Keratinocyte (primary cell): ENCODE data around the gene PIGN. TPM values are rescaled to one million over a fixed set of nuclear protein-coding genes. Genes with fewer than 3 reads are reported as not detected.

Source experiments
- DNase-seq: peaks from one replicate; pipeline ENCODE4 v3.0.0-alpha.2; 2011; ENCODE audit warnings: low read depth, missing footprints, low spot score
- FAIRE-seq: peaks from 2 replicates; lab custom pipeline; 2011; peaks lifted over from hg19 to GRCh38; lab: Jason Lieb, UNC
- H2AFZ ChIP-seq: 2 replicates; pipeline ENCODE4 v1.6.0; 2012; ENCODE audit warnings: low read length, control low read depth, inconsistent platforms; ENCODE audit not compliant: control insufficient read depth
- H3K27ac ChIP-seq: 2 replicates; pipeline ENCODE4 v1.5.1; 2011; ENCODE audit warnings: low read length; ENCODE audit not compliant: control insufficient read depth, insufficient read depth
- H3K27me3 ChIP-seq: 3 replicates; pipeline ENCODE4 v1.6.0; 2011; ENCODE audit warnings: low read length; ENCODE audit not compliant: control insufficient read depth, insufficient read depth; ENCODE audit errors: extremely low read depth
- H3K36me3 ChIP-seq, 2 experiments: 2 replicates in 1 of 2; 3 replicates in 1 of 2; pipeline ENCODE4 v1.5.1; 2011; ENCODE audit warnings: low read length in 2 of 2, mild to moderate bottlenecking in 1 of 2; ENCODE audit not compliant: control insufficient read depth in 2 of 2, insufficient read depth in 2 of 2; ENCODE audit errors: extremely low read depth in 1 of 2
- H3K4me1 ChIP-seq: 3 replicates; pipeline ENCODE4 v1.5.1; 2011; ENCODE audit warnings: low read length; ENCODE audit not compliant: control insufficient read depth, insufficient read depth; ENCODE audit errors: extremely low read depth
- H3K4me2 ChIP-seq: 3 replicates; pipeline ENCODE4 v1.6.0; 2011; ENCODE audit warnings: low read depth, low read length; ENCODE audit not compliant: control insufficient read depth, insufficient read depth; ENCODE audit errors: extremely low read depth
- H3K4me3 ChIP-seq, 3 experiments: fragments of 200-600 bp in 1 of 3; sonication (generic) in 1 of 3; 2 replicates in 2 of 3; 3 replicates in 1 of 3; pipeline ENCODE4 v1.5.1; 2011 to 2016; ENCODE audit warnings: low read length in 3 of 3, mild to moderate bottlenecking in 3 of 3, control low read depth in 2 of 3, inconsistent platforms in 1 of 3, low read depth in 1 of 3, mixed read lengths in 1 of 3, mixed run types in 1 of 3, moderate library complexity in 1 of 3; ENCODE audit not compliant: control insufficient read depth in 2 of 3, insufficient read depth in 2 of 3; ENCODE audit errors: extremely low read depth in 1 of 3
- H3K79me2 ChIP-seq: 2 replicates; pipeline ENCODE4 v1.6.0; 2012; ENCODE audit warnings: low read length; ENCODE audit not compliant: control insufficient read depth, insufficient read depth
- H3K9ac ChIP-seq: 3 replicates; pipeline ENCODE4 v1.6.0; 2011; ENCODE audit warnings: low read length; ENCODE audit not compliant: control insufficient read depth, insufficient read depth; ENCODE audit errors: extremely low read depth
- H3K9me1 ChIP-seq: 3 replicates; pipeline ENCODE4 v1.6.0; 2011; ENCODE audit warnings: low read length; ENCODE audit not compliant: control insufficient read depth, insufficient read depth; ENCODE audit errors: extremely low read depth
- H3K9me3 ChIP-seq: 2 replicates; pipeline ENCODE4 v1.5.1; 2012; ENCODE audit warnings: low read depth, low read length; ENCODE audit not compliant: control insufficient read depth
- H4K20me1 ChIP-seq: 3 replicates; pipeline ENCODE4 v1.6.0; 2011; ENCODE audit warnings: low read length; ENCODE audit not compliant: control insufficient read depth, insufficient read depth; ENCODE audit errors: extremely low read depth
- EZH2 ChIP-seq: IDR thresholded peaks from one replicate; pipeline ENCODE4 v1.6.1; 2012; ENCODE audit warnings: inconsistent platforms, mild to moderate bottlenecking, low read length, moderate library complexity
- dilution Hi-C: fragments of 300-500 bp; cut with MboI; formaldehyde crosslinking; loops from one replicate; pipeline ENCODE4 v1.7.0; 2020; ENCODE audit warnings: low sequenced_read_pairs; ENCODE audit not compliant: extremely low pct_ligation_motif_present
- polyA plus RNA-seq, 5 experiments: library from polyadenylated mRNA; depleted of rRNA in 3 of 5; stranded (reverse) in 3 of 5; stranded (forward) in 1 of 5; unstranded in 1 of 5; fragments of >200 nt; gene quantifications; 1 replicate in 1 of 5; 2 replicates in 3 of 5; 3 replicates in 1 of 5; pipeline versions ENCODE4 v1.2.1 to v1.2.3, GENCODE V29; 2011 to 2012; ENCODE audit warnings: missing spikeins in 2 of 5, low read depth in 1 of 5, low replicate concordance in 1 of 5
- TF ChIP-seq, protein P1 (sequence below), 3 experiments: IDR thresholded peaks in 1 of 3; conservative IDR thresholded peaks in 1 of 3; optimal IDR thresholded peaks in 1 of 3; 2 replicates in 2 of 3; 3 replicates in 1 of 3; pipeline versions ENCODE3 to v1.5.1; 2011; ENCODE audit warnings: low read length in 3 of 3, mild to moderate bottlenecking in 3 of 3, moderate library complexity in 2 of 3, control low read depth in 1 of 3, inconsistent platforms in 1 of 3; ENCODE audit not compliant: insufficient read depth in 2 of 3; ENCODE audit errors: extremely low read depth in 1 of 3

PIGN gene
- polyA plus RNA-seq, 1 donor (not counting 4 experiments of a cell fraction or from before 2014, with no cell fraction given), result 41.2 TPM

GRCh38 chr18:62066102-62066818, 120.6 kb downstream of the PIGN start:
- Histone ChIP-seq H3K27ac (no peak overlapping the region), H3K4me3 (no peak overlapping the region), H3K36me3 (no peaks in the 10 kb centered on the region), H3K27me3 (no peaks in the 10 kb centered on the region), H3K9me3 (no peaks in the 10 kb centered on the region), H3K9me1 (no peaks in the 10 kb centered on the region), H3K9ac (no peak overlapping the region), H2AFZ (no peak overlapping the region), H3K79me2 (no peaks in the 10 kb centered on the region), H3K4me2 (no peak overlapping the region), H3K4me1 (no peaks in the 10 kb centered on the region), H4K20me1 (no peaks in the 10 kb centered on the region)
- no peak for DNase-seq
- peak; percentile 65 for FAIRE-seq
- dilution Hi-C loops, result no loop called here
- TF ChIP-seq EZH2, result no peak
- TF ChIP-seq, protein P1, sequence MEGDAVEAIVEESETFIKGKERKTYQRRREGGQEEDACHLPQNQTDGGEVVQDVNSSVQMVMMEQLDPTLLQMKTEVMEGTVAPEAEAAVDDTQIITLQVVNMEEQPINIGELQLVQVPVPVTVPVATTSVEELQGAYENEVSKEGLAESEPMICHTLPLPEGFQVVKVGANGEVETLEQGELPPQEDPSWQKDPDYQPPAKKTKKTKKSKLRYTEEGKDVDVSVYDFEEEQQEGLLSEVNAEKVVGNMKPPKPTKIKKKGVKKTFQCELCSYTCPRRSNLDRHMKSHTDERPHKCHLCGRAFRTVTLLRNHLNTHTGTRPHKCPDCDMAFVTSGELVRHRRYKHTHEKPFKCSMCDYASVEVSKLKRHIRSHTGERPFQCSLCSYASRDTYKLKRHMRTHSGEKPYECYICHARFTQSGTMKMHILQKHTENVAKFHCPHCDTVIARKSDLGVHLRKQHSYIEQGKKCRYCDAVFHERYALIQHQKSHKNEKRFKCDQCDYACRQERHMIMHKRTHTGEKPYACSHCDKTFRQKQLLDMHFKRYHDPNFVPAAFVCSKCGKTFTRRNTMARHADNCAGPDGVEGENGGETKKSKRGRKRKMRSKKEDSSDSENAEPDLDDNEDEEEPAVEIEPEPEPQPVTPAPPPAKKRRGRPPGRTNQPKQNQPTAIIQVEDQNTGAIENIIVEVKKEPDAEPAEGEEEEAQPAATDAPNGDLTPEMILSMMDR (optimal IDR thresholded peaks at IDR 0.05 in 1 of 3, IDR thresholded peaks at IDR 0.05 in 1 of 3, conservative IDR thresholded peaks at IDR 0.05 in 1 of 3; ENCODE audit: extremely low read depth in 1 of 3, insufficient read depth in 2 of 3, low read length in 3 of 3), result no peak

DNA sequence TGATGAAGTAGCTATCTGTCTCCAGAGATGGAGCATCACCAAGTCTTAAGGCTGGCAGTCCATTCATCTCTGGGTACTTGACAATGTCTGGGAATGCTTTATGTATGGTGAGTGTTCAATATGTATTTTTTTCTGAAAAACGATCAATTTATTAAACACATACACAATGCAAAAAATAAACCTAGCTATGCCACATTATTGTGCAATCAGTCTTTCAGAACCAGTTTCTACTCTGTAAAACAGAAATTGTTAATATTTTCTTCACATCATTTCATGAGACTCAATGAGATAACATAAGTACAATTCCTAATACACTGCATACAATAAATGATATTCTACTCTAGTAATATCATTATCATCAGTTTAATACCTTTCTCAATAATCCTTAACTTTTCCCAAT, 122.5 kb downstream of the PIGN start:
- Histone ChIP-seq H4K20me1 (no peaks in the 10 kb centered on the region), H3K9me1 (no peaks in the 10 kb centered on the region), H3K79me2 (no peaks in the 10 kb centered on the region), H3K9me3 (no peaks in the 10 kb centered on the region), H3K27ac (no peak overlapping the region), H3K4me2 (no peak overlapping the region), H3K4me3 (no peak overlapping the region), H3K36me3 (no peaks in the 10 kb centered on the region), H3K9ac (no peak overlapping the region), H2AFZ (no peak overlapping the region), H3K4me1 (no peaks in the 10 kb centered on the region), H3K27me3 (no peaks in the 10 kb centered on the region)
- TF ChIP-seq, protein P1 (optimal IDR thresholded peaks at IDR 0.05 in 1 of 3, IDR thresholded peaks at IDR 0.05 in 1 of 3, conservative IDR thresholded peaks at IDR 0.05 in 1 of 3; ENCODE audit: extremely low read depth in 1 of 3, insufficient read depth in 2 of 3, low read length in 3 of 3), result no peak
- TF ChIP-seq EZH2, result no peak
- FAIRE-seq, result no peak
- dilution Hi-C loops, result no loop called here
- DNase-seq, result no peak
